HG03378 (cell line): Measurements from ENCODE around the gene ZNF8.
"Not testable (repeated sequence)": the region's sequence is repeated elsewhere in the genome, so short reads cannot be mapped to it uniquely, and the experiment has no call there.

Experiments
- ATAC-seq: cut with Tn5 transposase; IDR thresholded peaks from one replicate; pipeline ENCODE4 v1.9.1; 2021; ENCODE audit warnings: mild to moderate bottlenecking, moderate library complexity; ENCODE audit not compliant: unreplicated experiment

The ZNF8 gene

DNA sequence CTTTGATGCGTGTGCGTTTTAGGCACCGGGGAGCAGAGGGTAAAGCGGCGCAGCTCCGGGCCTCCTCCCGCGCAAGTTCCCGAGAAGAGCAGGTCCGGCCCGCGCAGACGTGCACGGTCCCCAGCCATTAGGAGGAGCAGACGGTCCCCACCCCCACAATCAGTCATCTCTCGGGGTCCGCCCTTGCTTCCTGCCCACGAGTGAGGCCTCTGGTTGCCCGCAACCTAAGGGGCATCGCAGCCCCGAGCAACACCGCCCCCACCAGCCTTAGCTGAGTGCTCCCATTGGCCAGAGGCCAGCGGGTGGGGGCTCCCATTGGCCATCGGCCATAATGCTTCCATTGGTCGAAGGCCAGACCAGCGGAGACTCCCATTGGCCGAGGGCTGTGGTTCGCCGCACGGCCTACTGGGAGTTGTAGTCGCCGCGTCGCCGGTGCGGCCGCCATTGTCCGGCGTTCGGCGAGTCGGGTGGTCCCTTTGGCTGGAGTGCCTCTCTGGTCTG, at the start of gene ZNF8:
Gene ZNF8 (plus strand): TSS at position 415 of the 501 bp plus-strand sequence. CDS start 127 bp downstream, outside the sequence.
- peak; percentile 85 for ATAC-seq

DNA sequence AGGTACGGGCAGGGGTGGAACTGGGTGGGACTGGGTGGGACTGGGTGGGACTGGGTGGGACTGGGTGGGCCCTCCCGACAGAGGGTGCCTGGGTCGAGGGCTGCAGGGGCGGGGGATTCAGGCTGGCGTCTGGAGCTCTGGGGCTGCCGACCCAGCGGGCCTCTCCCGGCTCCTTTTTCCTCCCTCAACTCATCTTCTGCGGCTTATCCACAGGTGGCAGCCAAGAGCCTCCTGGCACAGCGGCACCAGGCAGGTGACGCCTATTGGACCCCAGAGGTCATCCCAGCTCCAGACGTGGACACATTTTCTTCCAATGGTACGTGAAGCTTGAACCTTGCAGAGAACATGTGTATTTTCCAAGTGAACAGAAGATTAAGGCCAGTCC, 49.5 kb upstream of the ZNF8 start:
- no peak for ATAC-seq

GRCh38 chr19:58237324-58237723, 41.4 kb upstream of the ZNF8 start:
- ATAC-seq: no peak

DNA sequence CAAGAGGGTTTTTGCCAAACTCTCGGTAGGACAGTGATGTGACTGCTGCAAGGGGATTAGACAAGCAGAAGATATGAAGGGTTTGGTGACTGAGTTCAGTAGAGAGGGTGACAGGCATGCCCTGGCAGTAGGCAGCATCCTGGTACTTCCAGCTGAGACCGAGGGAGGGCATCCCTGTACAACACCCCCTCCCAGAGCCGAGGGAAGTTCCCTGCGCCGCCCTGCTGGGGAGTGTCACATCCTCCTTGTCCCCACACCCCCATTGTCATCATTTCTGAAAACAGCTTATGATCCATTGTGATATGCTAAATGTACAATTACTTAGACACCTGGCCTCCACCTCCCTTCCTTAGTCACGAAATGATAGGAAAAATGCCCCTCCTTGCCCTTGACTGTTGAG, 35.4 kb upstream of the ZNF8 start:
- ATAC-seq: no peak

DNA sequence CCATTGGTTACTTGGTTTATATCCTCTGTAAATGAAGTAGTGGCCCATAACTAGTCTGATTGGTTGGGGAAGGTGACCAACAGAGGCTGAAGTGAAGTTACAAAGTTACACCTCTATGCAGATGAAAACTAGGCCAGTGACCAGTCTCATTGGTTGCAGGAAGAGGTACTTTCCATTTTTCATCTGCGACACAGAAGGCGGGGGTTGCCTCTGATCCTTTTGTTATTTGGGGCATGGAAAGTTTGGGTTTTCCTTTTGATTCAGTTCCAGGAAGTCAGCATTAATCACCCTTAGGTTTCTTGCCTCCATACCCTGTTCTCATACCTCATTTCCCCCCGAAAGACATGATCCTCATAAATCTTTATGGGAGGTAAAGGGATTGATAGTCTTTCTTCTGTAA, 29.9 kb upstream of the ZNF8 start:
- no peak for ATAC-seq

- ATAC-seq: no peak
Measured at GRCh38 chr19:58252102-58252685, 26.6 kb upstream of the ZNF8 start.

GRCh38 chr19:58258259-58258658, 20.5 kb upstream of the ZNF8 start:
- not testable (repeated sequence) for ATAC-seq

DNA sequence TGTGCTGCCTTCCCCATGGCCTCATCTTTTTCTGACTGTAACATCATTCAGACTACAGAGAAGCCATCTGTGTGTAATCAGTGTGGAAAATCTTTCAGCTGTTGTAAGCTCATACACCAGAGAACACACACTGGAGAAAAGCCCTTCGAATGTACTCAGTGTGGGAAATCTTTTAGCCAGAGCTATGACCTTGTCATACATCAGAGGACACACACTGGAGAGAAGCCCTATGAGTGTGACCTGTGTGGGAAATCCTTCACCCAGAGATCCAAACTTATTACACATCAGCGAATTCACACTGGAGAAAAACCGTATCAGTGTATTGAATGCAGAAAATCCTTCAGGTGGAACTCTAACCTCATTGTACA, 17.2 kb upstream of the ZNF8 start:
- ATAC-seq: no peak

- ATAC-seq: no peak
Measured at GRCh38 chr19:58261968-58262921, 16.5 kb upstream of the ZNF8 start.

DNA sequence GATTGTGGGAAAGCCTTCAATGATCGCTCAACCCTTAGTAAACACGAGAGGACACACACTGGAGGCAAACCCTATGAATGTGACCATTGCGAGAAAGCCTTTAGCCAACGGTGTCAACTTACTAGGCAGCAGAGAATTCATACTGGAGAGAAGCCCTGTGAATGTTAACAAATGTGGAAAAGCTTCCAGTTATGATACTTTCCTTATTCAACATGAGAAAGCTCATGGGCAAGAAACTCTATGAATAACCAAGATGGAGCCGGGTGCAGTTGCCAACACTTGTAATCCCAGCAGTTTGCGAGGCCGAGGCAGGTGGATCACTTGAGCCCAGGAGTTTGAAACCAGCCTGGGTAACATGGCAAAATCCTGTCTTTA, 15.8 kb upstream of the ZNF8 start:
- ATAC-seq: no peak

DNA sequence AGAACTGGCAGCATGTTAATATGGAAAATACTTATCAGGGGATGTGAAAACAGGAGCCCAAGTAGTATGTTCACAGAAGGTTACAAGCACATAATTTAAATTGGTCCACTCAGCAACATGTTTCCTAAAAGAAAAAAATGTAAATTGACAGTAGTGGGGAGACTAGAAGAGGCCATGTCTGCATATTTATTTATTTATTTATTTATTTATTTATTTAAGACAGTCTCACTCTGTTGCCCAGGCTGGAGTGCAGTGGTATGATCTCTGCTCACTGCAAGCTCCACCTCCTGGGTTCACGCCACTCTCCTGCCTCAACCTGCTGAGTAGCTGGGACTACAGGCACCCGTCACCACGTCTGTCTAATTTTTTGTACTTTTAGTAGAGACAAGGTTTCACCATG, 13.7 kb upstream of the ZNF8 start:
- ATAC-seq: no peak

GRCh38 chr19:58268344-58268743, 10.4 kb upstream of the ZNF8 start:
- ATAC-seq: no peak

GRCh38 chr19:58274771-58275201, 4.0 kb upstream of the ZNF8 start:
- no peak for ATAC-seq

GRCh38 chr19:58275564-58275963, 3.2 kb upstream of the ZNF8 start:
- ATAC-seq: no peak

GRCh38 chr19:58277197-58277596, 1.6 kb upstream of the ZNF8 start:
- no peak for ATAC-seq

- no peak for ATAC-seq
Measured at GRCh38 chr19:58277748-58278540, 811 bp upstream of the ZNF8 start.

GRCh38 chr19:58279042-58279924, 528 bp downstream of the ZNF8 start:
- no peak for ATAC-seq

- ATAC-seq: no peak
Measured at GRCh38 chr19:58279925-58280316, 1.2 kb downstream of the ZNF8 start.

- no peak for ATAC-seq
Measured at GRCh38 chr19:58284199-58284598, 5.4 kb downstream of the ZNF8 start.

GRCh38 chr19:58291943-58292342, 13.2 kb downstream of the ZNF8 start:
- ATAC-seq: no peak
